Small intestine (tissue), 7 donors: ENCODE data around the gene KCNH8. TPM values are rescaled to one million over a fixed set of nuclear protein-coding genes. Genes with fewer than 3 reads are reported as not detected.
"Not testable (repeated sequence)": the region's sequence is repeated elsewhere in the genome, so short reads cannot be mapped to it uniquely, and the experiment has no call there.

Source experiments
- DNase-seq, 2 donors: peaks; one replicate each; pipeline versions ENCODE4 v3.0.0 to v3.0.0-alpha.2; 2013
- FAIRE-seq: peaks from 2 replicates; lab custom pipeline; 2012; peaks lifted over from hg19 to GRCh38; lab: Jason Lieb, UNC
- H3K27ac ChIP-seq, 3 donors: one replicate each; pipeline ENCODE4 v1.5.1; 2013; ENCODE audit warnings: low read length in 2 of 3, mild to moderate bottlenecking in 2 of 3, control low read depth in 1 of 3, inconsistent platforms in 1 of 3, low read depth in 1 of 3, moderate library complexity in 1 of 3
- H3K27me3 ChIP-seq, 3 donors: one replicate each; pipeline ENCODE4 v1.6.1; 2013; ENCODE audit warnings: low read length in 3 of 3, inconsistent platforms in 1 of 3; ENCODE audit not compliant: control insufficient read depth in 3 of 3, insufficient read depth in 3 of 3
- H3K36me3 ChIP-seq, 3 donors: one replicate each; pipeline ENCODE4 v1.6.1; 2013; ENCODE audit warnings: low read length in 3 of 3, inconsistent platforms in 1 of 3, low read depth in 1 of 3, mild to moderate bottlenecking in 1 of 3, moderate library complexity in 1 of 3; ENCODE audit not compliant: control insufficient read depth in 3 of 3, insufficient read depth in 2 of 3
- H3K4me1 ChIP-seq, 3 donors: one replicate each; pipeline ENCODE4 v1.6.1; 2013; ENCODE audit warnings: low read length in 2 of 3, inconsistent platforms in 1 of 3, low read depth in 1 of 3, mild to moderate bottlenecking in 1 of 3, moderate library complexity in 1 of 3; ENCODE audit not compliant: control insufficient read depth in 3 of 3, insufficient read depth in 2 of 3
- H3K4me3 ChIP-seq, 3 donors: one replicate each; pipeline ENCODE4 v1.5.1; 2013; ENCODE audit warnings: low read length in 3 of 3, control low read depth in 1 of 3, inconsistent platforms in 1 of 3, low read depth in 1 of 3, mild to moderate bottlenecking in 1 of 3, moderate library complexity in 1 of 3
- H3K9me3 ChIP-seq, 2 donors: one replicate each; pipeline ENCODE4 v1.6.1; 2013; ENCODE audit warnings: low read depth in 1 of 2, low read length in 1 of 2; ENCODE audit not compliant: control insufficient read depth in 2 of 2, insufficient read depth in 1 of 2
- WGBS, 3 donors: extraction: QIAGEN DNeasy Blood & Tissue Kit; methylation state at CpG; one replicate each; pipeline ENCODE4 v1.1.7; 2013; 5-methylcytosine and 5-hydroxymethylcytosine counted together
- polyA plus RNA-seq, 4 donors: library from polyadenylated mRNA; stranded (reverse) in 3 of 4; unstranded in 1 of 4; fragments of 200-250 nt in 3 of 4; fragments of 120-200 nt in 1 of 4; gene quantifications; one replicate each; pipeline versions ENCODE4 v1.2.1 to v1.2.3, GENCODE V29; 2013
- donor health status: healthy with polysubstance abuse.
- donor health status: control.
- donor health status: control.
- donor health status: Bipolar disorder and iron deficiency.
- donor health status: healthy.

Gene KCNH8
- polyA plus RNA-seq, 4 donors, result 0.46 to 0.66 TPM; not detected in 2

- FAIRE-seq, result no peak
- WGBS, 3 donors, result 64 to 73% (median 66%) methylated on average over 2 of the region's 2 CpGs
These were observed 72.8 kb downstream of the KCNH8 start for GRCh38 chr3:19221081-19221480.

GRCh38 chr3:19226479-19226878 lies 78.2 kb downstream of the KCNH8 start:
- FAIRE-seq (no peak), DNase-seq (no peak)
- H3K4me3 ChIP-seq, result no peak overlapping the region
- WGBS, 3 donors, result 71 to 82% (median 81%) methylated on average over 2 of the region's 2 CpGs
- no peaks in the 10 kb centered on the region for H3K9me3 ChIP-seq
- no peaks in the 10 kb centered on the region for H3K4me1 ChIP-seq
- no peaks in the 10 kb centered on the region for H3K36me3 ChIP-seq
- no peaks in the 10 kb centered on the region for H3K27me3 ChIP-seq
- H3K27ac ChIP-seq, result no peak overlapping the region

More at GRCh38 chr3:19221081-19221480, 72.8 kb downstream of the KCNH8 start:
- no peaks in the 10 kb centered on the region for H3K36me3 ChIP-seq
- H3K27ac ChIP-seq, result no peak overlapping the region
- no peak for DNase-seq
- no peaks in the 10 kb centered on the region for H3K27me3 ChIP-seq
- H3K4me1 ChIP-seq, result no peaks in the 10 kb centered on the region
- H3K9me3 ChIP-seq, result no peaks in the 10 kb centered on the region
- no peak overlapping the region for H3K4me3 ChIP-seq

GRCh38 chr3:19228167-19228566 lies 79.9 kb downstream of the KCNH8 start:
- H3K9me3 ChIP-seq, result no peaks in the 10 kb centered on the region
- no peak overlapping the region for H3K4me3 ChIP-seq
- FAIRE-seq, result no peak
- no peaks in the 10 kb centered on the region for H3K36me3 ChIP-seq
- H3K4me1 ChIP-seq, result no peaks in the 10 kb centered on the region
- 74 to 81% (median 80%) methylated on average over 3 of the region's 3 CpGs for WGBS, 3 donors
- no peak for DNase-seq
- no peak overlapping the region for H3K27ac ChIP-seq
- H3K27me3 ChIP-seq, result no peaks in the 10 kb centered on the region

GRCh38 chr3:19229086-19229485 lies 80.8 kb downstream of the KCNH8 start:
- Histone ChIP-seq H3K9me3 (no peaks in the 10 kb centered on the region), H3K27ac (no peak overlapping the region), H3K27me3 (no peaks in the 10 kb centered on the region), H3K4me3 (no peak overlapping the region), H3K36me3 (no peaks in the 10 kb centered on the region), H3K4me1 (no peaks in the 10 kb centered on the region)
- WGBS, 3 donors, result 91 to 97% (median 96%) methylated on average over 1 of the region's 1 CpG
- FAIRE-seq (no peak), DNase-seq (no peak)

GRCh38 chr3:19229881-19230280 lies 81.6 kb downstream of the KCNH8 start:
- DNase-seq, H3K27me3 ChIP-seq, H3K9me3 ChIP-seq, H3K4me3 ChIP-seq, H3K36me3 ChIP-seq, H3K4me1 ChIP-seq, FAIRE-seq, H3K27ac ChIP-seq: not testable (repeated sequence)
- WGBS, 3 donors, result 81 to 91% (median 87%) methylated on average over 3 of the region's 3 CpGs

- DNase-seq (peak in 1 of 2 donors; percentile 16), FAIRE-seq (no peak)
- 50 to 81% (median 58%) methylated on average over 4 of the region's 4 CpGs for WGBS, 3 donors
- H3K27me3 ChIP-seq, result no peaks in the 10 kb centered on the region
- H3K9me3 ChIP-seq, result no peaks in the 10 kb centered on the region
- H3K36me3 ChIP-seq, result no peaks in the 10 kb centered on the region
- H3K4me3 ChIP-seq, result no peak overlapping the region
- no peak overlapping the region for H3K27ac ChIP-seq
- no peaks in the 10 kb centered on the region for H3K4me1 ChIP-seq
These were observed 83.6 kb downstream of the KCNH8 start for GRCh38 chr3:19231792-19232461.

GRCh38 chr3:19232566-19232965 lies 84.3 kb downstream of the KCNH8 start:
- Histone ChIP-seq H3K27ac (no peak overlapping the region), H3K27me3 (no peaks in the 10 kb centered on the region), H3K9me3 (no peaks in the 10 kb centered on the region), H3K36me3 (no peaks in the 10 kb centered on the region), H3K4me3 (no peak overlapping the region), H3K4me1 (no peaks in the 10 kb centered on the region)
- no peak for DNase-seq
- 48 to 68% (median 54%) methylated on average over 2 of the region's 2 CpGs for whole genome bisulfite sequencing, 3 donors
- no peak for FAIRE-seq

GRCh38 chr3:19233882-19234784 lies 85.8 kb downstream of the KCNH8 start:
- H3K9me3 ChIP-seq, H3K27ac ChIP-seq, H3K4me3 ChIP-seq, H3K36me3 ChIP-seq, DNase-seq, FAIRE-seq, H3K27me3 ChIP-seq, H3K4me1 ChIP-seq: not testable (repeated sequence)
- 93 to 95% (median 95%) methylated on average over 49 to 53 of the region's 53 CpGs for WGBS, 3 donors
